LNCAP (cell line): ENCODE data around the gene C3orf22.

Source experiments
- CTCF ChIP-seq: fragments of 450-650 bp; IDR thresholded peaks from 2 replicates; pipeline ENCODE4 v1.5.1; 2017; ENCODE audit warnings: mild to moderate bottlenecking

C3orf22 gene

DNA sequence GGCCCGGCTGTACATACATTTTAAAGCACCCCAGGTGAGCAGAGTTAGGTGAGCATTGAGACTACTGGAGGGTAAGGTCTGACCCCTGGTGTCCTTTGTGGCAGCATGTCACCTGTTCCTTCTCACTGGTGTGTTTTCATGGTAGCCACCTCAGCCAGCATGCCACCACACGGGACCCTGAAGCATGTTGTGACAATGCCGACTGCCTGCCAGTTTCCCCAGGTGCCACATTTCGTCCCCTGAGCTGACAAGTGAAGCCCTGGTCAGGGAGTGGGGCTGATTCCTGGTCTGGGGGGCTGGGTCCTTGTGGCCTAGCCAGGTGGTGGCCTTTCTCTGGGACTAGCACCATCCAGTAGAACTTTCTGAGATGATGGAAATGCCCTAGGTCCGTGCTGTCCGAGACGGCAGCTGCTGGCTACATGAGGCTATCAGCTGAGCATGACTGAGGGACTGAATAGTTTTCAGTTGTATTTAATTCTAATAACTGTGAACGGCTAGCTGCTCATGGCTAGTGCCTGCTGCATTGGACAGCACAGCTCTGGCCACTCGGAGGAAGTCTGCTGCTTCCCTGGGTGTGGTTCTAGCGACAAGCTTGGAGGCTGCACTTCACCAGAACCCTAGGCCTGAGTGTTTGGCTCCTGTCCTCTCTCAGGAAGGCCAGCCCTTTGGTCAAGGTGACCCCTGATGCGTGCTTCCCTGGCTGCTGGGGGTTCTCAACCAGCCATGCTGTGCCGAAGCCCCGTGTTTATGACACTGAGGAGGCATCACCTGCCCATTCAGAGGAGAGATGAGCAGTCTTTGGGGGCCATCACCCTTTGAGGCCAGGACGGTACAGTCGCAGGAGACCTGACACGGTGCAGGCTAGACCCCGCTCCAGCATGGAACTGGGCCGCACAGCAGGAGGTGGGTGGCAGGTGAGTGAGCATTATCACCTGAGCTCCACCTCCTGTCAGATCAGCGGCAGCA, 3.9 kb downstream of the C3orf22 start:
- no peak for TF ChIP-seq CTCF

DNA sequence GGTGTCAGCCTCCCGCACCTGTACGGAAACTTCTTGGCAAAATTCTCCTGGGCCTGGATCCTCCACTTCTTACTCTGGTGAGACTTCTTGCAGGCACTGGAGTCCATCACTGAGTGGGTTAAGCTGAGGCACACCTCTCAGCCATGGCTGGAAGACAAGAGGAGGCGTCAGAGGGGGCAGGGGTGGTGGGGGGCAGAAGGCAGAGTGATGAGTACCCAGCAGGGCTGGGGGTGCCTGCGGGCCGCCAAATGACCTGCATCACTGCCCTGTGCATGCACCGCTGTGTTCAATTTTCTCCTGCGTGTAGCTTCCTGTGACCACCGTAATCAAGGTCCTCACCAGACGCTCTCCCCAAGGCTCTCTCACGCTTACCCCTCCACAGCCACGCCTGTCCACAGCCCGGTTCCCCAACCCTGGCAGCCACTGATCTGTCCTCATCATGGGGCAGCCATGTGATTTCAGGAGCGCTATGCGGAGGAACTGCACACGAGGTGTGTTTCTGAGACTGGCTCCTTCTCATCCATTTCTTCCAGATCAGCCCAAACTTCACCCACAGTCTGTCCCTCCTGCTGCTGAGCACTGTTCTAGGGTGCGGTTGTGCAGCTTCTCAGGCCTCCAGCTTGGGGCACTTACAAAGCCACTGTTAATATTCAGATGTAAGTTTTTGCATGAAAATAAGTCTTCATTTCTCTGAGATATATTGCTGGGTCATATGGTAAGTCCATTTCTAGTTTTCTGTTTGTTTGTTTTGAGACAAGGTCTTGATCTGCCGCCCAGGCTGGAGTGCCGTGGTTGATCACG, 5.2 kb downstream of the C3orf22 start:
- TF ChIP-seq CTCF, result no peak

DNA sequence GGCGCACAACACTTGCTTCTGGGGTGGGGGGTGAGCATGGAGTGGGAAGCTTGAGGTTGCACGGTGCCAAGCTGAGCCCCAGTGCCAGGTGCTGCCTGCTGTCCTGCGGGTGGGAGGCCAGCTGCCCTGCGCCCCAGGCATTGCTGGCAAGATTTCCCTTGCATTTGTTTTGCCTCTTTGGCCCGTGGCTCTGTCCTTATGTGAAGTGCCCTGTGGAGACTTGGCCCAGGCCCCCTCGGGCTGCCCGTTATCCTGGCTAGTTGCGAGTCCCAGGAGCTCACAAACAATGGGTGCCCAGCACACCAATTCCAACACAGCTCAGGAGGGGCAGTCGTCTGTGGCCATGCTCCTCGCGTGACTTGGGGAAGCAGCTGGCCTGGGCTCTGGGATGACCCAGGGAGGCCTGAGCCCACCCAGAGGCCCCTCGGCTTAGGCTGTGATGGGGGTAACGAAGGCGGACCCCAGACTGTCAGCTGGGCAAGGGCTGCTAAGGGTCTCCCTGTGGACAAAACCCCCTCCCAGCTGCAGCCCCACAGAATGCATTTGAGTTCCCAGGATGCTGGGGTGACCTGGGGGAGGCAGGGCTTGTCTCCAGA, 5.9 kb downstream of the C3orf22 start:
- TF ChIP-seq CTCF, result no peak

- no peak for TF ChIP-seq CTCF
Observed at GRCh38 chr3:126551839-126552687, 6.7 kb downstream of the C3orf22 start.

DNA sequence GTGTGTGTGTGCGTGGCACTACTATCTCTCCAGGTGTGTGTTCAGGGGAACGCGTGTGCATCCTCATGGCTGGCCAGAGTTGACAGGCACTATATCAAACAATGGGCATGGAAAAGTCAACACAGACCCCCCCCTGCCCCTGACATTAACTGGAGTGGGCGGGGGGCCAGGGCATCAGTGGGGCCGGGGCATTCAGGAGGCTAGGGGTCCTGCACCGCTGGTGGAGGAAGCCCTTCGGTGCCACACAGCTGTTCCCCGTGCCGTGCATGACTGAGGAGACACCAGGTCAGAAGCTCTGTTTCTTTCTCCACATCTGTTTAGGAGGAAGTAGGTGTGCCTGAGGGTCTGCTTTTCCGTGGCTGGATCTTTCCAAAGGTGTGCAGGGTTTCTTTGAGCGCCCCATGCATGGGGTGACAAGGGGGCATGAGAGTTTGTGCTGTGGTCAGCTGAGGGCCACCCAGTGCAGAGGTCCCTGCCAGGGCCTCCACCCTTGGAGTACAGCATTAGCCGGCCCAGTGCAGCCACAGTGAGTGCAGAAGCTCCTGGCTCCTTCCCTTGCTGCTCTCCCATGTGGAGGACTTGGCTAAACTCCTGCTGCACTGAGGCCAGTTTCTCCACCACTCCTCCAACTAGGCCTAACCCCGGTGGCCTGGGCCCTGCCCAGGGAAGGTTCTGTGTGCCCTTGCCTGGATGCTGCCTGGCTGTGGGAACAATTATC, 7.5 kb downstream of the C3orf22 start:
- TF ChIP-seq CTCF, result no peak

- no peak for TF ChIP-seq CTCF
Observed at GRCh38 chr3:126550488-126551051, 8.2 kb downstream of the C3orf22 start.
